Fibroblast of pulmonary artery (primary cell): ENCODE data around the gene ATG2B.

Experiments
- DNase-seq: peaks from one replicate; pipeline ENCODE4 v3.0.0-alpha.2; 2010; ENCODE audit warnings: low read depth
- H3K4me3 ChIP-seq: replicated peaks from 2 replicates; pipeline ENCODE4 v1.5.1; 2011; ENCODE audit warnings: low read depth, mild to moderate bottlenecking, control low read depth, low read length, moderate library complexity
- TF ChIP-seq, protein P1 (sequence below): IDR thresholded peaks from 2 replicates; pipeline ENCODE4 v1.5.1; 2011; ENCODE audit warnings: mild to moderate bottlenecking, control low read depth, low read length, inconsistent platforms; ENCODE audit errors: missing control alignments

ATG2B gene

DNA sequence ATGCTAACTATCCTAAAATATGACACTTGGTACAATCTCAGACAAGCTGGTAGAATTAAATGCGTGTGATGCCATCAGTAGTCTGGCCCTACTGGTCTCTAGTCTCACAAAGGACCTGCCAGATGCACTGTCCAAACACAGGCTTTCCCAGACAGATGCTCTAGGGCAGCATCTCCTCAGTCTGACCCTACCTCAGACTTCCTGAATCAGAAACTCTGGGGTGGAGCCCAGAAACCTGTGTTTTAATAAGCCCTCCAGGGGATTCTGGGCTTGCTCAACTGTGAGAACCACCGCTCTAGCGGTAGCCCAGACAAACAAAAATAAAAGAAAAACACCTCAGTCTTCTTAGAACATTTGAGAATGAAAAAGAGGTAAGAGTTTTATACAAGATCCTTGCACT lies 59.2 kb downstream of the ATG2B start:
- no peak overlapping the region for H3K4me3 ChIP-seq
- no peak for DNase-seq
- TF ChIP-seq, protein P1, sequence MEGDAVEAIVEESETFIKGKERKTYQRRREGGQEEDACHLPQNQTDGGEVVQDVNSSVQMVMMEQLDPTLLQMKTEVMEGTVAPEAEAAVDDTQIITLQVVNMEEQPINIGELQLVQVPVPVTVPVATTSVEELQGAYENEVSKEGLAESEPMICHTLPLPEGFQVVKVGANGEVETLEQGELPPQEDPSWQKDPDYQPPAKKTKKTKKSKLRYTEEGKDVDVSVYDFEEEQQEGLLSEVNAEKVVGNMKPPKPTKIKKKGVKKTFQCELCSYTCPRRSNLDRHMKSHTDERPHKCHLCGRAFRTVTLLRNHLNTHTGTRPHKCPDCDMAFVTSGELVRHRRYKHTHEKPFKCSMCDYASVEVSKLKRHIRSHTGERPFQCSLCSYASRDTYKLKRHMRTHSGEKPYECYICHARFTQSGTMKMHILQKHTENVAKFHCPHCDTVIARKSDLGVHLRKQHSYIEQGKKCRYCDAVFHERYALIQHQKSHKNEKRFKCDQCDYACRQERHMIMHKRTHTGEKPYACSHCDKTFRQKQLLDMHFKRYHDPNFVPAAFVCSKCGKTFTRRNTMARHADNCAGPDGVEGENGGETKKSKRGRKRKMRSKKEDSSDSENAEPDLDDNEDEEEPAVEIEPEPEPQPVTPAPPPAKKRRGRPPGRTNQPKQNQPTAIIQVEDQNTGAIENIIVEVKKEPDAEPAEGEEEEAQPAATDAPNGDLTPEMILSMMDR = no peak

DNA sequence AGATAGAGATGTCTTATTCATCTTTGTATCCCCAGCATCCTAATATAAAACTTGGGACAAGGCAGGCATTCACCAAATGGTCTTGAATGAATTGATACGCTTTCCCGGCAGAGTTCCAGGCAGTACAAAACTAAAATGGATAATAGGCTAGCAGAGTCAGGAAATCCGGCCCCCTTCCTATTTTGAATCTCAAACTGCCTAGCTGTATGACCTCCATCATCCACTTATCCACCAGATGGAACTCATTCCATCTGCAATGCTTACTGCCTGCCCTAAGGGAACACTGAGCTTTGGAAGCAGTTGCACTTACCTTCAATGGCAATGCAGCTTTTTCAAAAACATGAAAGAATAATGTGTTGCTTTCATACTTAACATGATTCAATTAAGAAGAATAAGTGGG lies 63.7 kb downstream of the ATG2B start:
- H3K4me3 ChIP-seq = no peak overlapping the region
- TF ChIP-seq, protein P1 = no peak
- no peak for DNase-seq

DNA sequence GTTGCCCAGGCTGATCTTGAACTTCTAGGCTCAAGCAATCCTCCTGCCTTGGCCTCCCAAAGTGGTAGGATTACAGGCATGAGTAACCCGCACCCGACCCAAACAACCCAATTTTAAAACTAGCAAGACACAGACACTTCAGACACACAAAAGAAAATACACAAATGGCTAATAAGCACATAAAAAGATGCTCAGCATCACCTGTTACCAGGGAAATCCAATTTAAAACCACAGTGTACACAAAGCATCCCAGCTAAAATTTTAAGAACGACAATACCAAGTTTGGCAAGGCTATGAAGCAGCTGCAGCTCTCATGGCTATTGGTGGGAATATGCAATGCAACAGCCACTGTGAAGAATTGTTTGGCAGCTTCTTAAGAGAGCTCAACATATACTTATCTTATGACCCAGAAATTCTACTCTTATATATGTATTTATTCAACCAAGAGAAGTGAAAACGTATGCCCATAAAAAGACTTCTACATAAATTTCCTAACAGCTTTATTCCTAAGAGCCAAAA lies 65.1 kb downstream of the ATG2B start:
- TF ChIP-seq, protein P1 = no peak

DNA sequence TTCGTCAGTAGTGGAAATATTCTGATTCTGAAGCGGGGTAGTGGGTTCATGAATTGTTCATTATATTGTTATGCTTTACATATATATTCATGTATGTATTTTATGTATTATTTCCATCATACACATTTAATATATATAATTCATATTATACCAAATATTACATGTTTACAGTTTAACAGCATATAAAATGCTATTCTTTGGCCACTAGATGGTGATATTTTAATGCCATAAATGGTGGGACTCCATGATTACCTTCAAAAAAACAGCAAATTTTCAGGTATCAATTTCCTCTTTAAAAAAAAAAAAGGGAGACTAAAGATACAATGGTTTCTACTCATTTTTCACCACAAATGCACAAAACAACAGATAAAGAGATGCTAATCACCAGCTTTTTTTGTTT lies 66.1 kb downstream of the ATG2B start:
- no peak overlapping the region for H3K4me3 ChIP-seq
- TF ChIP-seq, protein P1 = peak; percentile 59
- peak; percentile 34 for DNase-seq

More for the DNA sequence above, 65.1 kb downstream of the ATG2B start:
- no peak overlapping the region for H3K4me3 ChIP-seq
- no peak for DNase-seq

DNA sequence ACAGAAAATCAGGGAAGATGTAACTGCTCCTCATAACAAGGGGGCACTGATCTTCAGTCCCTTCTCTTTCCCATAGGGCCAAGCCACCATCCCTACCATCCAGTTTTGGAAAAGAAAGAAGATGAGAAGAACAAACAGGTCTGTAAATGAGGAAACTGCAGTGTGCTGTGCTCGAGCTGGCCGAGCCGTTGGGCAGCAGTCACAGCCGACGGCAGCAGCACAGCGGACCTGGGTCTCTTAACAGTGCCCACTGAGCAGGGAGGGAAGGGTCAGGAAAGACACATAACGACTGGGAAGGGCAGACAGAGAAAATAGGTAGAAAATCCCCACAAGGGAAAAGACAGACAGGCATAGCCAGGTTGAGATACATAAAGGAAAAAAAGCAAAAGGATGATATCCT lies 68.9 kb downstream of the ATG2B start:
- H3K4me3 ChIP-seq = no peak overlapping the region
- no peak for DNase-seq
- TF ChIP-seq, protein P1 = no peak

DNA sequence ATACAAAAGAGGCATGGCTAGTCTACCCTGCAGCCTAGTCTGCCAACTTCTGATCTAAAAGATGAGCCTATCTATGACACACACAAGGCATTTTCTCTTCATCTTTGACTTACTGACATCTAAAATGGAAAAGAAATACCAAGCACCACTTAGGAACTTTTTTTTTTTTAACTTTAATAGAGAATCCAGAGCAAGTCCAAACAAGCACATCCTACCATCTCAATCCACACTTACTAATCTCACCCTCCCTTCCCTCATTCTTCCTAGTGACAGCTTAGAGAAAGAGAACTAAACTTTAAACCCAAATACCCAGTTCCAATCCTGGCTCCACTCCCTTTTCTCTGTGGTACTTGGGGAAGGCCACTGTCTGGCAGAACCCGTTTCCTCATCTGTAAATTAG lies 75.3 kb downstream of the ATG2B start:
- TF ChIP-seq, protein P1 = no peak
- no peak overlapping the region for H3K4me3 ChIP-seq
- DNase-seq = no peak

DNA sequence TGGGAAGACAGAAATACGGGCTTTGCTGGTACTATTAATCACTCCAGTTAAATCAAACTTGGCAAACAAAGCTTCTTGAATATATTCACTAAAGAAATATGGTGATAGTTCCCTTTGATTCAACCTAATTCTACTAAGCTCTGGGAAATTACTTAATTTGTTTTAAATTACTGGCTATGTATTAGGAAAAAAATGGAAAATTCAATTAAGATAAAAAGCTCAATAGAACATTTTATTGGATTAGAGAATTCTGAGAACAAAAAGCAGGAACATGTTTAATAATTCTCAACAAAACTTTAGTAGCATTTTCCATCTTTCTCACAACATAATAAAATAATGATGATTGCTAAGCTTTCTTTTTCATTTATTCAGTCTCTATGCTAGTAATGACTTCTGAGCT lies 76.9 kb downstream of the ATG2B start:
- no peak overlapping the region for H3K4me3 ChIP-seq
- TF ChIP-seq, protein P1 = no peak
- DNase-seq = no peak
